Upper lobe of left lung (tissue), 4 donors: Measurements from ENCODE around the gene EDA.

Experiments
- CTCF ChIP-seq, 6 experiments: fragments of 450-650 bp in 4 of 6; fragments of 200-600 bp in 2 of 6; sonication (generic) in 2 of 6; IDR thresholded peaks; one replicate each; pipeline ENCODE4 v1.5.1; 2016 to 2019; ENCODE audit warnings: antibody characterized with exemption in 6 of 6
- POLR2A ChIP-seq, 4 donors: fragments of 450-650 bp; IDR thresholded peaks; one replicate each; pipeline ENCODE4 v1.5.1; 2016 to 2017; ENCODE audit warnings: antibody characterized with exemption in 4 of 4, mild to moderate bottlenecking in 2 of 4

- no peak for TF ChIP-seq POLR2A (IDR thresholded peaks at IDR 0.05)
- no peak for TF ChIP-seq CTCF (IDR thresholded peaks at IDR 0.05)
Measured at GRCh38 chrX:69900491-69900890, 284.6 kb downstream of the EDA start.
